ENCODE measurements around the gene CNTN5. TPM values are rescaled to one million over a fixed set of nuclear protein-coding genes. Genes with fewer than 3 reads are reported as not detected.

Gene CNTN5
- polyA plus RNA-seq, 1 of the 3 experiments (the other 2 are of a cell fraction) = not detected

DNA sequence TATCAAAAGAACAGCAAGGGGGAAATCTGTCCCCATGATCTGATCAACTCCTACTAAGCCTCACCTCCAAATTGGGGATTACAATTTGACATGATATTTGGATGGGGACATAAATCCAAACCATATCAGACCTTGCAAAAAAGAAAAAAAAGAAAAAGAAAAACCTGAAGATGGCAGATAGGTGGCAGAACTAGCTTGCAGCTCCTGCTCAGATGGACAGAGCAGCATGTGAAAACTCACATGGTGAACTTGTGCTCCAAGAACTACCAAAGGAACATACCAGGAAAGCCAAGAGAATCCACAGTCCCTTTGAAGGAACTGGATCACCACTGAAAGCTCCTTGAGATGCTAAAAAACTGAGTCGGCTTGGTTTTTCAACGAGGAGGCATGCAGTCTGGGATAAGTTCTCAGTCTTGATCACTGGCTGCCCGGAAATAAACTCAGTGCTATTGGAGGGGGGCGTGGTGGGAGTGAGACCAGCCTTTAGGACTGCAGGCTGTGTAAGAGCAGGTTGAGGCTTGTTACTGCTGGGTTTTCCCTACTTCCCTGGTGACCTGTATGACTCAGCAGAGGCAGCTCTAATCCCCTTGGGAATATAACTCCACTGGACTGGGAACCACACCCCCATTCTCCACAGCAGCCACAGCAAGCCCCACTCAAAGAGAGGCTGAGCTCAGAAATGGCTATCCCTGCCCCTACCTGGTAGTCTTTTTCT, 1308.0 kb downstream of the CNTN5 start:
- no CpG with 5 or more reads among the region's 4 CpGs for WGBS (ENCODE audit: low lambda C conversion rate)
- Histone ChIP-seq H3K27ac (ENCODE audit: low read depth in 2 of 2, low read length in 1 of 2) (no peak overlapping the region), H3K36me3 (replicated peaks in 1 of 2; ENCODE audit: control insufficient read depth in 1 of 2, insufficient read depth in 2 of 2, low read length in 1 of 2) (no peaks in the 10 kb centered on the region)

DNA sequence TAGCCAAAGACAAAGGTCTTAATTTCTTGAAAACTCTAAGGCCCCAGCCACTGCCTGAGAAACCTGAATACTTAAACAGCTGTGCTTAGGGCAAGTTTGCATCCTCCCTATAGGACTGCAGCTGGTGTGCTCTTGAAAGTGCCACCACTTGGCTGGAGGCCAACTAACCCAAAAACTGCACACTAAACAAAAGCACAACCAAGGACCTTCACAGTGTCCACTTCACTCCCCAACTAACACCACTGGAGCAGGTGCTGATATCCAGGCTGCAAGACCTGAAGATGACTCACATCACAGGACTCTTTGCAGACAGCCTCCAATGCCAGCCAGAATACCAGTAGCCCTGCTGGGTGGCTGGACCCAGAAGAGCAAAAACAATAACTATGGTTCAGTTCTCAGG, 1308.6 kb downstream of the CNTN5 start:
- Histone ChIP-seq H3K4me1 (ENCODE audit: control insufficient read depth in 1 of 2, insufficient read depth in 2 of 2, low read depth in 1 of 2, low read length in 1 of 2) (no peaks in the 10 kb centered on the region), H3F3A (replicated peaks; ENCODE audit: insufficient read depth) (no peaks in the 10 kb centered on the region), H3K36me3 (replicated peaks in 1 of 2; ENCODE audit: control insufficient read depth in 1 of 2, insufficient read depth in 2 of 2, low read length in 1 of 2) (no peaks in the 10 kb centered on the region), H3K27me3 (ENCODE audit: insufficient read depth) (no peaks in the 10 kb centered on the region), H4K20me1 (ENCODE audit: insufficient read depth) (no peaks in the 10 kb centered on the region), H3K9me2 (no peaks in the 10 kb centered on the region), H3K79me2 (ENCODE audit: insufficient read depth) (no peaks in the 10 kb centered on the region), H3K4me3 (ENCODE audit: low read depth in 2 of 2, low read length in 1 of 2) (no peak overlapping the region), H3K27ac (ENCODE audit: low read depth in 2 of 2, low read length in 1 of 2) (no peak overlapping the region), H3K9me3 (no peaks in the 10 kb centered on the region), H3K9ac (no peak overlapping the region), H2AFZ (ENCODE audit: low read depth) (no peak overlapping the region), H3K4me2 (no peak overlapping the region)
- ChIA-PET CTCF (no interaction called here), POLR2A (no interaction called here)
- no peak for DNase-seq
- no peak for TF ChIP-seq YY1 (IDR thresholded peaks at IDR 0.05; ENCODE audit: low read depth)
- TF ChIP-seq, protein P1, sequence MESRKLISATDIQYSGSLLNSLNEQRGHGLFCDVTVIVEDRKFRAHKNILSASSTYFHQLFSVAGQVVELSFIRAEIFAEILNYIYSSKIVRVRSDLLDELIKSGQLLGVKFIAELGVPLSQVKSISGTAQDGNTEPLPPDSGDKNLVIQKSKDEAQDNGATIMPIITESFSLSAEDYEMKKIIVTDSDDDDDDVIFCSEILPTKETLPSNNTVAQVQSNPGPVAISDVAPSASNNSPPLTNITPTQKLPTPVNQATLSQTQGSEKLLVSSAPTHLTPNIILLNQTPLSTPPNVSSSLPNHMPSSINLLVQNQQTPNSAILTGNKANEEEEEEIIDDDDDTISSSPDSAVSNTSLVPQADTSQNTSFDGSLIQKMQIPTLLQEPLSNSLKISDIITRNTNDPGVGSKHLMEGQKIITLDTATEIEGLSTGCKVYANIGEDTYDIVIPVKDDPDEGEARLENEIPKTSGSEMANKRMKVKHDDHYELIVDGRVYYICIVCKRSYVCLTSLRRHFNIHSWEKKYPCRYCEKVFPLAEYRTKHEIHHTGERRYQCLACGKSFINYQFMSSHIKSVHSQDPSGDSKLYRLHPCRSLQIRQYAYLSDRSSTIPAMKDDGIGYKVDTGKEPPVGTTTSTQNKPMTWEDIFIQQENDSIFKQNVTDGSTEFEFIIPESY (IDR thresholded peaks at IDR 0.05; ENCODE audit: borderline replicate concordance, low read depth) = no peak
- no peak for TF ChIP-seq NRF1 (IDR thresholded peaks at IDR 0.05; ENCODE audit: low read depth, low read length)
- TF ChIP-seq EP300 (IDR thresholded peaks at IDR 0.05; ENCODE audit: borderline replicate concordance in 1 of 2, low read depth in 1 of 2, low read length in 1 of 2) = no peak
- TF ChIP-seq FOSL2 (IDR thresholded peaks at IDR 0.05; ENCODE audit: borderline replicate concordance, low read depth) = no peak
- TF ChIP-seq CHD2 (IDR thresholded peaks at IDR 0.05; ENCODE audit: low read length, partially characterized antibody) = no peak
- TF ChIP-seq, protein P2, sequence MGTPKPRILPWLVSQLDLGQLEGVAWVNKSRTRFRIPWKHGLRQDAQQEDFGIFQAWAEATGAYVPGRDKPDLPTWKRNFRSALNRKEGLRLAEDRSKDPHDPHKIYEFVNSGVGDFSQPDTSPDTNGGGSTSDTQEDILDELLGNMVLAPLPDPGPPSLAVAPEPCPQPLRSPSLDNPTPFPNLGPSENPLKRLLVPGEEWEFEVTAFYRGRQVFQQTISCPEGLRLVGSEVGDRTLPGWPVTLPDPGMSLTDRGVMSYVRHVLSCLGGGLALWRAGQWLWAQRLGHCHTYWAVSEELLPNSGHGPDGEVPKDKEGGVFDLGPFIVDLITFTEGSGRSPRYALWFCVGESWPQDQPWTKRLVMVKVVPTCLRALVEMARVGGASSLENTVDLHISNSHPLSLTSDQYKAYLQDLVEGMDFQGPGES (IDR thresholded peaks at IDR 0.05; ENCODE audit: low read depth, low read length) = no peak
- no peak for TF ChIP-seq FOXJ3 (CRISPR knock-in tag; IDR thresholded peaks at IDR 0.05)
- no peak for TF ChIP-seq TEAD4 (IDR thresholded peaks at IDR 0.05; ENCODE audit: borderline replicate concordance, insufficient read depth)
- TF ChIP-seq SIN3A (IDR thresholded peaks at IDR 0.05; ENCODE audit: borderline replicate concordance, low read depth, low read length) = no peak

More for the DNA sequence above, 1308.0 kb downstream of the CNTN5 start:
- Histone ChIP-seq H3K27me3 (ENCODE audit: insufficient read depth) (no peaks in the 10 kb centered on the region), H3K9ac (no peak overlapping the region), H2AFZ (ENCODE audit: low read depth) (no peak overlapping the region), H3K79me2 (ENCODE audit: insufficient read depth) (no peaks in the 10 kb centered on the region), H3K4me3 (ENCODE audit: low read depth in 2 of 2, low read length in 1 of 2) (no peak overlapping the region), H3K9me3 (no peaks in the 10 kb centered on the region), H4K20me1 (ENCODE audit: insufficient read depth) (no peaks in the 10 kb centered on the region), H3F3A (replicated peaks; ENCODE audit: insufficient read depth) (no peaks in the 10 kb centered on the region), H3K9me2 (no peaks in the 10 kb centered on the region), H3K4me2 (no peak overlapping the region), H3K4me1 (ENCODE audit: control insufficient read depth in 1 of 2, insufficient read depth in 2 of 2, low read depth in 1 of 2, low read length in 1 of 2) (no peaks in the 10 kb centered on the region)
- CTCF ChIA-PET = no interaction called here
- no peak for TF ChIP-seq MXI1 (IDR thresholded peaks at IDR 0.05; ENCODE audit: low read depth, low read length)
- no peak for TF ChIP-seq FOSL2 (IDR thresholded peaks at IDR 0.05; ENCODE audit: borderline replicate concordance, low read depth)
- TF ChIP-seq TCF12 (IDR thresholded peaks at IDR 0.05) = no peak
- no peak for TF ChIP-seq YY1 (IDR thresholded peaks at IDR 0.05; ENCODE audit: low read depth)
- TF ChIP-seq TEAD4 (IDR thresholded peaks at IDR 0.05; ENCODE audit: borderline replicate concordance, insufficient read depth) = no peak
- no peak for TF ChIP-seq RFX5 (IDR thresholded peaks at IDR 0.05; ENCODE audit: low read length)
- TF ChIP-seq NFIC (IDR thresholded peaks at IDR 0.05; ENCODE audit: borderline replicate concordance) = no peak
- POLR2A ChIA-PET = no interaction called here
- no peak for DNase-seq

Measured in SK-N-SH (cell line).